Heart right ventricle (tissue), 16 donors: ENCODE data around the gene PTDSS2. TPM values are rescaled to one million over a fixed set of nuclear protein-coding genes. Genes with fewer than 3 reads are reported as not detected.

Source experiments
- ATAC-seq, 8 donors: fragments of 200-7000 bp; cut with Tn5 transposase; one replicate each; pipeline ENCODE4 v1.9.1; 2020; ENCODE audit warnings: mild to moderate bottlenecking in 8 of 8, moderate library complexity in 8 of 8, moderate number of reproducible peaks in 1 of 8
- DNase-seq, 2 donors: peaks; one replicate each; pipeline ENCODE4 v3.0.0-alpha.2; 2020
- H3K27ac ChIP-seq, 10 donors: fragments of 200-600 bp; sonication (generic) in 2 of 10; one replicate each; pipeline versions ENCODE4 v1.5.0 to v1.8.0; 2020 to 2022; ENCODE audit warnings: mild to moderate bottlenecking in 3 of 10
- H3K27me3 ChIP-seq, 7 donors: fragments of 200-600 bp; one replicate each; pipeline ENCODE4 v1.8.0; 2021 to 2022; ENCODE audit warnings: mild to moderate bottlenecking in 2 of 7
- H3K36me3 ChIP-seq, 9 donors: fragments of 200-600 bp; sonication (generic) in 1 of 9; one replicate each; pipeline versions ENCODE4 v1.5.0 to v1.8.0; 2020 to 2022; ENCODE audit warnings: mild to moderate bottlenecking in 2 of 9
- H3K4me1 ChIP-seq, 9 donors: fragments of 200-600 bp; sonication (generic) in 1 of 9; one replicate each; pipeline versions ENCODE4 v1.5.0 to v1.8.0; 2020 to 2022; ENCODE audit warnings: mild to moderate bottlenecking in 4 of 9
- H3K4me3 ChIP-seq, 10 donors: fragments of 200-600 bp; sonication (generic) in 2 of 10; one replicate each; pipeline versions ENCODE4 v1.5.0 to v1.8.0; 2020 to 2022; ENCODE audit warnings: mild to moderate bottlenecking in 7 of 10, moderate library complexity in 2 of 10
- H3K9me3 ChIP-seq, 11 donors: fragments of 200-600 bp in 10 of 11; sonication (generic) in 2 of 11; one replicate each; pipeline versions ENCODE4 v1.5.0 to v1.8.0; 2013 to 2022; ENCODE audit warnings: mild to moderate bottlenecking in 2 of 11, control low read depth in 1 of 11, moderate library complexity in 1 of 11
- CTCF ChIP-seq, 9 donors: fragments of 200-600 bp; sonication (generic) in 2 of 9; IDR thresholded peaks; one replicate each; pipeline versions ENCODE4 v1.5.0 to v1.8.0; 2021 to 2022; ENCODE audit warnings: antibody characterized with exemption in 9 of 9, mild to moderate bottlenecking in 5 of 9, moderate library complexity in 1 of 9
- WGBS, 2 donors: extraction: QIAGEN DNeasy Blood & Tissue Kit; methylation state at CpG; one replicate each; pipeline ENCODE4 v1.1.7; 2013; ENCODE audit warnings: inconsistent platforms in 1 of 2; 5-methylcytosine and 5-hydroxymethylcytosine counted together
- intact Hi-C, 10 donors: fragments of 100-400 bp; cut with DNase I; formaldehyde crosslinking; loops; one replicate each; pipeline versions ENCODE4 v1.11.1 to v1.14.2; 2022
- polyA plus RNA-seq, 2 donors: library from polyadenylated mRNA; stranded (reverse); fragments of 200-250 nt; gene quantifications; one replicate each; pipeline ENCODE4 v1.2.3, GENCODE V29; 2013
- total RNA-seq, 10 donors: library from RNA; stranded (reverse); fragmentation: NEBNext Ultra II Directional in 3 of 10; extraction: Animal tissue kit (Norgen Biotek cat#: 25700) in 3 of 10; gene quantifications; one replicate each; pipeline versions ENCODE4 v1.2.1 to v1.2.4, GENCODE V29; 2021 to 2023
- donor health status: Arrhythmogenic right ventricular cardiomyopathy.
- donor health status: ischemic (EF 13 %, LVEDD 7.1; RV severe dilation, severe dysfunction).
- donor health status: healthy with polysubstance abuse.
- donor health status: DM: no; HTN: yes; CAD: no.
- donor health status: DM: no; HTN: no; CAD: no.
- donor health status: ischemic (EF 25% LVEDD 6.9; RV normal size, moderate dysfunction).
- donor health status: ischemic (EF 25% LVEDD 5.7; RV mildly dilated, moderate dysfunction).
- donor health status: healthy.
- donor health status: DM: yes; HTN: yes; CAD: no.
- donor health status: Ischemic cardiomyopathy.
- donor health status: ischemic (EF 35%, LVEDD 5.7; RV mildly dilated, moderate dysfunction).
- donor health status: nonischemic (EF 11% LVEDD 7.7; RV severe dilation, severe dysfunction).
- donor health status: DM: yes; HTN: yes; CAD: no.
- donor health status: PGD.
- donor health status: ischemic (EF 29% LVEDD 5.4; RV normal size, mild dysfunction).
- donor health status: nonischemic (EF 23%, LVEDD 6.1; RV moderate dilation, normal function).

Gene PTDSS2
- total and polyA plus RNA-seq, 12 donors, result 16.7 to 55.5 (median 26.3) TPM

DNA sequence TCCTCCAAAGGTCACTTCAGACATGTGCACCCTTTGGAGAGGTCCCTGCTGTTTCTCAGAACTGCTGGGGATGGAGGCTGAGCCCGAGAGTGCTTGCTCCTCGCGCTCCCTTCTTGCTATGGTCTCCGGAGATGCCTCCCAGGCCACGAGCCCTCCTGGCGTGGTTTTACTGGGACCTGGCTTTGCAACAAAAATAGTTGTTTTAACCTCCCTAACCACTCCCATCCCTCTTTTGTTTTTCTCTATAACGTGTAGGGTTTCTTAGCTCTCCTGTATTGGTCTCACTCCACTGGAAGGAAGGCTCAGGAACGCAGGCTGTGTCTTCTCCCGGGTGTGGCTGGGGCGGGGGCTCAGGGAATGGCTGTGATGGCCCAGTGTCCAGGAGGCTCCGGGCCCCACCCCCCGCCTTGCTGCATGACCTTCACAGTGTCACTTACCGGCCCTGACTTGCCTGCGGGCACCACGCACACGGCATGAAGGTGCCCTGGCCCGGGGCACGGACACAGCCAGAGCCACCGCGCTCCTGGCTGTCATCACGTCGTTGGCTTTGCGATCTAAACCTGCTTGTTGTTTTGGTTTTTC, 5.6 kb downstream of the PTDSS2 start:
- DNase-seq, result no peak
- H3K36me3 ChIP-seq, result peaks cover 0 to 46% (median 4%) of the 10 kb centered on the region in 9 donors
- TF ChIP-seq CTCF (IDR thresholded peaks at IDR 0.05), result no peak
- ATAC-seq, result peak in 6 of 8 donors; percentile 22 to 52 (median 32)
- no peaks in the 10 kb centered on the region for H3K9me3 ChIP-seq
- H3K27ac ChIP-seq, result peak overlapping the region in 9 of 10 donors; percentile 25 to 72 (median 56)
- intact Hi-C loops, result loop anchor here in 1 of 10 donors (10.0 kb wide), 1 partner anchor 49 kb away; the partner anchor contains the start of gene RNH1
- peaks cover 12 to 44% (median 28%) of the 10 kb centered on the region in 9 donors for H3K4me1 ChIP-seq
- 63 to 65% methylated on average over 23 of the region's 23 CpGs for WGBS, 2 donors
- H3K27me3 ChIP-seq, result no peaks in the 10 kb centered on the region
- no peak overlapping the region for H3K4me3 ChIP-seq

GRCh38 chr11:456533-456932, 6.5 kb downstream of the PTDSS2 start:
- 72 to 78% methylated on average over 7 of the region's 7 CpGs for WGBS, 2 donors
- H3K27me3 ChIP-seq, result no peaks in the 10 kb centered on the region
- DNase-seq (no peak), ATAC-seq (no peak)
- intact Hi-C loops, result loop anchor here in 1 of 10 donors (10.0 kb wide), 1 partner anchor 48 kb away; the partner anchor contains the start of gene RNH1
- no peak for TF ChIP-seq CTCF (IDR thresholded peaks at IDR 0.05)
- no peaks in the 10 kb centered on the region for H3K9me3 ChIP-seq
- peaks cover 0 to 52% (median 4%) of the 10 kb centered on the region in 9 donors for H3K36me3 ChIP-seq
- no peak overlapping the region for H3K4me3 ChIP-seq
- peaks cover 10 to 44% (median 28%) of the 10 kb centered on the region in 9 donors for H3K4me1 ChIP-seq
- peak overlapping the region in 4 of 10 donors; percentile 22 to 69 (median 52) for H3K27ac ChIP-seq

DNA sequence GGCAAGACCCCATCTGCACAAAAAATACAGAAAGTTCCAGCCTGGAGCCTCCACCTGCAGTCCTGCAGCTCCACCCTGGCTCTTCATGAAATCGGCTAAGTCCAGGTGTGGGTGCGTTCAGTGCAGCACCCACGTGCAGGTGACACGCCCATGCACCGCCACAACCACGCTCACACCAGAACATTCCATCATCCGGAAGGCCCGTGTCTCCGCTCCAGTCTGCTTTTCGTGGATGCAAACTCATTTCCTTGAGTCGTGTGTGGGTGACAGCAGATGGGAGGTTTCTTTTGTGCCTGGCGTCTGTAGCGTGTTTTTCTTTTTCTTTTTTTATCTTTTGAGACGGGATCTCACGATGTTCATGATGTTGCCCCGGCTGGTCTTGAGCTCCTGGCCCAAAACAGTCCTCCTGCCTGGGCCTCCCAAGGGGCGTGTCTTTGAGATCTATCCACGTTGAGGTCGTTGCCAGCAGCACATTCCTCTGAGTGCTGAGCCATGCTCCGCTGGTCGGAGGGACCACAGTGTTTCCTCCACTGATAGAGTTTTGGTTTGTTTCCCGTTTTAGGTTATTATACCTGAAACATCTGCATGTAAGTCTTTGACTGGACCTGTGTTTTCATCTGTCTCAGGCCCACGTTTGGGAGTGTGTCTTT, 7.2 kb downstream of the PTDSS2 start:
- intact Hi-C loops, result loop anchor here in 1 of 10 donors (10.0 kb wide), 1 partner anchor 48 kb away; the partner anchor contains the start of gene RNH1
- ATAC-seq, result no peak
- H3K27me3 ChIP-seq, result no peaks in the 10 kb centered on the region
- WGBS, 2 donors, result 75 to 76% methylated on average over 23 of the region's 23 CpGs
- H3K27ac ChIP-seq, result no peak overlapping the region
- no peak for TF ChIP-seq CTCF (IDR thresholded peaks at IDR 0.05)
- no peak overlapping the region for H3K4me3 ChIP-seq
- no peak for DNase-seq
- H3K9me3 ChIP-seq, result no peaks in the 10 kb centered on the region
- H3K36me3 ChIP-seq, result peaks cover 0 to 50% (median 4%) of the 10 kb centered on the region in 9 donors
- H3K4me1 ChIP-seq, result peaks cover 8 to 43% (median 25%) of the 10 kb centered on the region in 9 donors

- Histone ChIP-seq H3K27ac (peak overlapping the region; percentile 38 to 89 (median 76)), H3K4me3 (peak overlapping the region in 8 of 10 donors; percentile 27 to 49 (median 40)), H3K9me3 (no peaks in the 10 kb centered on the region), H3K27me3 (no peaks in the 10 kb centered on the region), H3K36me3 (peaks cover 0 to 41% (median 7%) of the 10 kb centered on the region in 9 donors), H3K4me1 (peaks cover 8 to 39% (median 25%) of the 10 kb centered on the region in 9 donors)
- intact Hi-C loops, result loop anchor here in 1 of 10 donors (10.0 kb wide), 1 partner anchor 45 kb away; the partner anchor contains the start of gene RNH1
- ATAC-seq (peak in 4 of 8 donors; percentile 3 to 28 (median 8)), DNase-seq (no peak)
- TF ChIP-seq CTCF (IDR thresholded peaks at IDR 0.05), result no peak
- WGBS, 2 donors, result 84 to 91% methylated on average over 24 of the region's 24 CpGs
Observed at GRCh38 chr11:459511-460220, 9.6 kb downstream of the PTDSS2 start.
